GM18519 (cell line): ENCODE measurements around the gene EXTL1.

Experiments used
- ATAC-seq: cut with Tn5 transposase; IDR thresholded peaks from one replicate; pipeline ENCODE4 v1.9.1; 2021; ENCODE audit warnings: mild to moderate bottlenecking, moderate library complexity; ENCODE audit not compliant: unreplicated experiment, low FRiP score

EXTL1 gene

GRCh38 chr1:26060832-26061574 lies 39.4 kb downstream of the EXTL1 start:
- ATAC-seq = no peak

- no peak for ATAC-seq
Measured at GRCh38 chr1:26064553-26064952, 43.0 kb downstream of the EXTL1 start.

- ATAC-seq = no peak
Measured at GRCh38 chr1:26066160-26066559, 44.6 kb downstream of the EXTL1 start.

GRCh38 chr1:26066857-26067256 lies 45.3 kb downstream of the EXTL1 start:
- ATAC-seq = no peak

GRCh38 chr1:26067432-26067911 lies 45.9 kb downstream of the EXTL1 start, which contains the start of gene TRIM63:
Gene TRIM63 (minus strand): TSS chr1:26067630. CDS start chr1:26067494, 136 bp downstream.
- no peak for ATAC-seq

- no peak for ATAC-seq
Measured at GRCh38 chr1:26069941-26070295, 48.3 kb downstream of the EXTL1 start.

- no peak for ATAC-seq
Measured at GRCh38 chr1:26070296-26070962, 48.9 kb downstream of the EXTL1 start.

GRCh38 chr1:26070963-26071342 lies 49.4 kb downstream of the EXTL1 start:
- ATAC-seq = no peak

GRCh38 chr1:26072305-26072704 lies 50.7 kb downstream of the EXTL1 start:
- no peak for ATAC-seq

- ATAC-seq = no peak
Measured at GRCh38 chr1:26075421-26076144, 54.0 kb downstream of the EXTL1 start.

- no peak for ATAC-seq
Measured at GRCh38 chr1:26077524-26077923, 55.9 kb downstream of the EXTL1 start.

- no peak for ATAC-seq
Measured at GRCh38 chr1:26078286-26079177, 57.0 kb downstream of the EXTL1 start.

GRCh38 chr1:26079178-26079563 lies 57.6 kb downstream of the EXTL1 start:
- no peak for ATAC-seq

GRCh38 chr1:26079960-26080814 lies 58.6 kb downstream of the EXTL1 start:
- no peak for ATAC-seq

GRCh38 chr1:26081267-26082019 lies 59.9 kb downstream of the EXTL1 start:
- ATAC-seq = no peak

- ATAC-seq = no peak
Measured at GRCh38 chr1:26082020-26082350, 60.4 kb downstream of the EXTL1 start.

GRCh38 chr1:26083208-26083607 lies 61.6 kb downstream of the EXTL1 start:
- no peak for ATAC-seq

- no peak for ATAC-seq
Measured at GRCh38 chr1:26084091-26084561, 62.6 kb downstream of the EXTL1 start.

GRCh38 chr1:26084844-26085243 lies 63.3 kb downstream of the EXTL1 start:
- no peak for ATAC-seq
